ENCODE data around the gene AGBL2.
"Not testable (repeated sequence)": the region's sequence is repeated elsewhere in the genome, so short reads cannot be mapped to it uniquely, and the experiment has no call there.

The AGBL2 gene

GRCh38 chr11:47715082-47715669 is at the start of gene AGBL2:
TSS of gene AGBL2 (minus strand) at chr11:47715369. CDS start at chr11:47714650, 719 bp downstream.
- intact Hi-C loops (cut with micrococcal nuclease) = loop anchor here (2.0 kb wide), 1 partner anchor 72 kb away; the partner anchor contains the start of gene MTCH2
- peaks cover 11% of the 10 kb centered on the region for H3K4me1 Mint-ChIP-seq (ENCODE audit: low read depth)
- no peaks in the 10 kb centered on the region for H3K27me3 Mint-ChIP-seq
- H3K27ac Mint-ChIP-seq = peak within 1 kb of the TSS; percentile 89
- H3K36me3 Mint-ChIP-seq (ENCODE audit: low read depth) = peaks cover 47% of the 10 kb centered on the region
- no peaks in the 10 kb centered on the region for H3K9me3 Mint-ChIP-seq
- peak within 1 kb of the TSS; percentile 99 for H3K4me3 Mint-ChIP-seq

- H3K27me3 Mint-ChIP-seq; intact Hi-C loops (cut with micrococcal nuclease); H3K9me3 Mint-ChIP-seq; H3K4me3 Mint-ChIP-seq; H3K4me1 Mint-ChIP-seq (ENCODE audit: low read depth); H3K27ac Mint-ChIP-seq: not testable (repeated sequence)
- H3K36me3 Mint-ChIP-seq (ENCODE audit: low read depth) = peaks cover 95% of the 10 kb centered on the region
Measured at GRCh38 chr11:47759291-47759690, 44.1 kb upstream of the AGBL2 start.

- Mint-ChIP-seq H3K27me3 (no peaks in the 10 kb centered on the region), H3K9me3 (no peaks in the 10 kb centered on the region), H3K27ac (no peak overlapping the region), H3K4me1 (ENCODE audit: low read depth) (no peaks in the 10 kb centered on the region), H3K4me3 (no peak overlapping the region), H3K36me3 (ENCODE audit: low read depth) (peaks cover 95% of the 10 kb centered on the region)
- intact Hi-C loops (cut with micrococcal nuclease) = no loop called here
Measured at GRCh38 chr11:47756208-47756607, 41.0 kb upstream of the AGBL2 start.

- H3K27ac Mint-ChIP-seq = no peak overlapping the region
- no peaks in the 10 kb centered on the region for H3K4me1 Mint-ChIP-seq (ENCODE audit: low read depth)
- H3K9me3 Mint-ChIP-seq = peaks cover 7% of the 10 kb centered on the region
- H3K27me3 Mint-ChIP-seq = no peaks in the 10 kb centered on the region
- peaks cover 100% of the 10 kb centered on the region for H3K36me3 Mint-ChIP-seq (ENCODE audit: low read depth)
- intact Hi-C loops (cut with micrococcal nuclease) = no loop called here
- no peak overlapping the region for H3K4me3 Mint-ChIP-seq
Measured at GRCh38 chr11:47750725-47751124, 35.6 kb upstream of the AGBL2 start.

- H3K27me3 Mint-ChIP-seq; intact Hi-C loops (cut with micrococcal nuclease); H3K27ac Mint-ChIP-seq; H3K4me3 Mint-ChIP-seq; H3K4me1 Mint-ChIP-seq (ENCODE audit: low read depth): not testable (repeated sequence)
- Mint-ChIP-seq H3K36me3 (ENCODE audit: low read depth) (peaks cover 97% of the 10 kb centered on the region), H3K9me3 (peaks cover 10% of the 10 kb centered on the region)
Measured at GRCh38 chr11:47742494-47742893, 27.3 kb upstream of the AGBL2 start.

GRCh38 chr11:47737817-47738216 is 22.6 kb upstream of the AGBL2 start:
- H3K36me3 Mint-ChIP-seq (ENCODE audit: low read depth) = peaks cover 97% of the 10 kb centered on the region
- H3K4me3 Mint-ChIP-seq; H3K4me1 Mint-ChIP-seq (ENCODE audit: low read depth); H3K27me3 Mint-ChIP-seq; H3K9me3 Mint-ChIP-seq; H3K27ac Mint-ChIP-seq: not testable (repeated sequence)
- intact Hi-C loops (cut with micrococcal nuclease) = loop anchor here (10.0 kb wide), 2 partner anchors 47 to 943 kb away; no protein-coding TSS in a partner anchor

GRCh38 chr11:47732271-47732670 is 17.1 kb upstream of the AGBL2 start:
- intact Hi-C loops (cut with micrococcal nuclease) = loop anchor here (10.0 kb wide), 2 partner anchors 53 to 937 kb away; no protein-coding TSS in a partner anchor

GRCh38 chr11:47731475-47731874 is 16.3 kb upstream of the AGBL2 start:
- Mint-ChIP-seq H3K9me3 (no peaks in the 10 kb centered on the region), H3K27ac (no peak overlapping the region), H3K4me1 (ENCODE audit: low read depth) (no peaks in the 10 kb centered on the region), H3K4me3 (no peak overlapping the region), H3K27me3 (no peaks in the 10 kb centered on the region), H3K36me3 (ENCODE audit: low read depth) (peaks cover 97% of the 10 kb centered on the region)
- intact Hi-C loops (cut with micrococcal nuclease) = loop anchor here (10.0 kb wide), 2 partner anchors 53 to 937 kb away; no protein-coding TSS in a partner anchor

More at GRCh38 chr11:47732271-47732670, 17.1 kb upstream of the AGBL2 start:
- Mint-ChIP-seq H3K27me3 (no peaks in the 10 kb centered on the region), H3K9me3 (no peaks in the 10 kb centered on the region), H3K4me3 (no peak overlapping the region), H3K27ac (peak overlapping the region; percentile 27), H3K4me1 (ENCODE audit: low read depth) (no peaks in the 10 kb centered on the region), H3K36me3 (ENCODE audit: low read depth) (peaks cover 100% of the 10 kb centered on the region)

- intact Hi-C loops (cut with micrococcal nuclease) = no loop called here
- Mint-ChIP-seq H3K9me3 (no peaks in the 10 kb centered on the region), H3K27ac (no peak overlapping the region), H3K4me3 (no peak overlapping the region), H3K4me1 (ENCODE audit: low read depth) (no peaks in the 10 kb centered on the region), H3K36me3 (ENCODE audit: low read depth) (peaks cover 91% of the 10 kb centered on the region), H3K27me3 (no peaks in the 10 kb centered on the region)
Measured at GRCh38 chr11:47726878-47727514, 11.8 kb upstream of the AGBL2 start.

GRCh38 chr11:47726118-47726442 is 10.9 kb upstream of the AGBL2 start:
- intact Hi-C loops (cut with micrococcal nuclease) = no loop called here
- Mint-ChIP-seq H3K9me3 (no peaks in the 10 kb centered on the region), H3K36me3 (ENCODE audit: low read depth) (peaks cover 91% of the 10 kb centered on the region), H3K4me3 (no peak overlapping the region), H3K4me1 (ENCODE audit: low read depth) (no peaks in the 10 kb centered on the region), H3K27ac (no peak overlapping the region), H3K27me3 (no peaks in the 10 kb centered on the region)

GRCh38 chr11:47725442-47726117 is 10.4 kb upstream of the AGBL2 start:
- no peaks in the 10 kb centered on the region for H3K9me3 Mint-ChIP-seq
- intact Hi-C loops (cut with micrococcal nuclease) = no loop called here
- no peaks in the 10 kb centered on the region for H3K27me3 Mint-ChIP-seq
- H3K4me3 Mint-ChIP-seq = no peak overlapping the region
- H3K36me3 Mint-ChIP-seq (ENCODE audit: low read depth) = peaks cover 89% of the 10 kb centered on the region
- H3K27ac Mint-ChIP-seq = no peak overlapping the region
- no peaks in the 10 kb centered on the region for H3K4me1 Mint-ChIP-seq (ENCODE audit: low read depth)

GRCh38 chr11:47724041-47724729 is 9.0 kb upstream of the AGBL2 start:
- H3K27ac Mint-ChIP-seq = no peak overlapping the region
- H3K4me1 Mint-ChIP-seq (ENCODE audit: low read depth) = no peaks in the 10 kb centered on the region
- no peaks in the 10 kb centered on the region for H3K27me3 Mint-ChIP-seq
- intact Hi-C loops (cut with micrococcal nuclease) = no loop called here
- no peak overlapping the region for H3K4me3 Mint-ChIP-seq
- H3K36me3 Mint-ChIP-seq (ENCODE audit: low read depth) = peaks cover 89% of the 10 kb centered on the region
- H3K9me3 Mint-ChIP-seq = no peaks in the 10 kb centered on the region

- H3K4me1 Mint-ChIP-seq (ENCODE audit: low read depth) = no peaks in the 10 kb centered on the region
- no peak overlapping the region for H3K4me3 Mint-ChIP-seq
- peaks cover 89% of the 10 kb centered on the region for H3K36me3 Mint-ChIP-seq (ENCODE audit: low read depth)
- H3K27me3 Mint-ChIP-seq = no peaks in the 10 kb centered on the region
- no peak overlapping the region for H3K27ac Mint-ChIP-seq
- intact Hi-C loops (cut with micrococcal nuclease) = no loop called here
- H3K9me3 Mint-ChIP-seq = no peaks in the 10 kb centered on the region
Measured at GRCh38 chr11:47723041-47723440, 7.9 kb upstream of the AGBL2 start.

- Mint-ChIP-seq H3K9me3 (no peaks in the 10 kb centered on the region), H3K27me3 (no peaks in the 10 kb centered on the region), H3K4me1 (ENCODE audit: low read depth) (peaks cover under 1% of the 10 kb centered on the region), H3K4me3 (no peak overlapping the region), H3K36me3 (ENCODE audit: low read depth) (peaks cover 89% of the 10 kb centered on the region), H3K27ac (no peak overlapping the region)
- intact Hi-C loops (cut with micrococcal nuclease) = no loop called here
Measured at GRCh38 chr11:47720651-47721050, 5.5 kb upstream of the AGBL2 start.

All from dendritic cell treated with granulocyte-macrophage colony-stimulating factor and Interleukin-4, amounts not matched to agents 40 ng/mL and 50 ng/mL, for 4 days (primary cell).